ENCODE data around the gene NEGR1. TPM values are rescaled to one million over a fixed set of nuclear protein-coding genes. Genes with fewer than 3 reads are reported as not detected.
A peak's percentile ranks its signal among the peaks of the same experiment; 100 is the strongest.

NEGR1 gene
- total RNA-seq, 1 experiment from 2014 or later, result 0.44 TPM

DNA sequence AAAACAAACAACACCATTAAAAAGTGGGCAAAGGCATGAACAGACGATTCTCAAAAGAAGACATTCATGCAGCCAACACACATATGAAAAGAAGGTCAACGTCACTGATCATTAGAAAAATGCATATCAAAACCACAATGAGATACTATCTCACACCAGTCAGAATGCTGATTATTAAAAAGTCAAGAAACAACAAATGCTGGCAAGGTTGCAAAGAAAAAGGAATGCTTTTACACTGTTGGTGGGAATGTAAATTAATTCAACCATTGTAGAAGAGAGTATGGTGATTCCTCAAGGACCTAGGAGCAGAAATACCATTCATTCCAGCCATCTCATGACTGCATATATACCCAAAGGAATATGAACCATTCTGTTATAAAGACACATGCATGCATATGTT is 419.6 kb downstream of the NEGR1 start:
- intact Hi-C loops (cut with micrococcal nuclease; ENCODE audit: unreplicated experiment), result no loop called here
- Histone ChIP-seq H3K27me3 (ENCODE audit: insufficient read depth, low read depth) (no peaks in the 10 kb centered on the region), H3K9me2 (ENCODE audit: insufficient read depth) (no peaks in the 10 kb centered on the region; the same call in 1 of the 2 replicates), H3K4me3 (no peak overlapping the region), H3K4me1 (replicated peaks; ENCODE audit: insufficient read depth) (no peaks in the 10 kb centered on the region), H3K79me2 (ENCODE audit: low read depth) (no peaks in the 10 kb centered on the region), H3K4me2 (no peak overlapping the region), H2AFZ (no peak overlapping the region), H3F3A (ENCODE audit: insufficient read depth, low read depth) (no peaks in the 10 kb centered on the region), H3K36me3 (ENCODE audit: low read depth) (no peaks in the 10 kb centered on the region), H3K27ac (no peak overlapping the region), H4K20me1 (ENCODE audit: insufficient read depth) (no peaks in the 10 kb centered on the region), H3K9me3 (ENCODE audit: insufficient read depth, low read depth) (no peaks in the 10 kb centered on the region)
- TF ChIP-seq, protein P1, sequence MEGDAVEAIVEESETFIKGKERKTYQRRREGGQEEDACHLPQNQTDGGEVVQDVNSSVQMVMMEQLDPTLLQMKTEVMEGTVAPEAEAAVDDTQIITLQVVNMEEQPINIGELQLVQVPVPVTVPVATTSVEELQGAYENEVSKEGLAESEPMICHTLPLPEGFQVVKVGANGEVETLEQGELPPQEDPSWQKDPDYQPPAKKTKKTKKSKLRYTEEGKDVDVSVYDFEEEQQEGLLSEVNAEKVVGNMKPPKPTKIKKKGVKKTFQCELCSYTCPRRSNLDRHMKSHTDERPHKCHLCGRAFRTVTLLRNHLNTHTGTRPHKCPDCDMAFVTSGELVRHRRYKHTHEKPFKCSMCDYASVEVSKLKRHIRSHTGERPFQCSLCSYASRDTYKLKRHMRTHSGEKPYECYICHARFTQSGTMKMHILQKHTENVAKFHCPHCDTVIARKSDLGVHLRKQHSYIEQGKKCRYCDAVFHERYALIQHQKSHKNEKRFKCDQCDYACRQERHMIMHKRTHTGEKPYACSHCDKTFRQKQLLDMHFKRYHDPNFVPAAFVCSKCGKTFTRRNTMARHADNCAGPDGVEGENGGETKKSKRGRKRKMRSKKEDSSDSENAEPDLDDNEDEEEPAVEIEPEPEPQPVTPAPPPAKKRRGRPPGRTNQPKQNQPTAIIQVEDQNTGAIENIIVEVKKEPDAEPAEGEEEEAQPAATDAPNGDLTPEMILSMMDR (conservative IDR thresholded peaks at IDR 0.05), result no peak
- TF ChIP-seq EZH2 (IDR thresholded peaks at IDR 0.05; ENCODE audit: low read depth), result no peak
- DNase-seq, result no peak
- CTCF ChIA-PET, result no interaction called here
- BruUV-seq (replicated peaks), result no TSS peak
- POLR2A ChIA-PET (ENCODE audit: unreplicated experiment), result no interaction called here

DNA sequence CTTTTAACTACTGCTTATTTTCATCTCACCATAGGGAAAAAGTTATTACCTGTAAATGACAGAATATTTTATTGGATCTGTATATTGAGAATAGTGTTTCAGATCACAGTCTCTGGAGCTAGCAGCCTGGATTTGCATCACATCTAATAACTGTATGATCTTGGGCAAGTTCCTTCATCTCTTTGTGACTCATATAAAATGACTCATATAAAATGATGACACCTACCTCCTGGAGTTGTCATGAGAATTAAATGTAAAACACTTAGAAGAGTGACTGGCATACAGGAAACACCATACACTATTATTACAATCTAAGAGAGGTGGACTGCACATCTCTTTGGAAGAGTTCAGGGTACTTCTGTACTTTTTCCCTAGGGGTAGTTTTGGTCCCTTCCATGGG is 421.3 kb downstream of the NEGR1 start:
- ChIA-PET POLR2A (ENCODE audit: unreplicated experiment) (no interaction called here), CTCF (no interaction called here)
- H3K4me3 ChIP-seq, result no peak overlapping the region
- H3K36me3 ChIP-seq (ENCODE audit: low read depth), result no peaks in the 10 kb centered on the region
- DNase-seq, result peak in 1 of 2 experiments; percentile 35
- no peak overlapping the region for H2AFZ ChIP-seq
- H3K27me3 ChIP-seq (ENCODE audit: insufficient read depth, low read depth), result no peaks in the 10 kb centered on the region
- H3K9me3 ChIP-seq (ENCODE audit: insufficient read depth, low read depth), result no peaks in the 10 kb centered on the region
- TF ChIP-seq, protein P1 (conservative IDR thresholded peaks at IDR 0.05), result no peak
- TF ChIP-seq EZH2 (IDR thresholded peaks at IDR 0.05; ENCODE audit: low read depth), result no peak
- no peaks in the 10 kb centered on the region for H4K20me1 ChIP-seq (ENCODE audit: insufficient read depth)
- H3K4me1 ChIP-seq (replicated peaks; ENCODE audit: insufficient read depth), result no peaks in the 10 kb centered on the region
- no peaks in the 10 kb centered on the region for H3F3A ChIP-seq (ENCODE audit: insufficient read depth, low read depth)
- no peak overlapping the region for H3K4me2 ChIP-seq
- no peak overlapping the region for H3K27ac ChIP-seq
- H3K79me2 ChIP-seq (ENCODE audit: low read depth), result no peaks in the 10 kb centered on the region
- no TSS peak for BruUV-seq (replicated peaks)
- intact Hi-C loops (cut with micrococcal nuclease; ENCODE audit: unreplicated experiment), result no loop called here
- no peaks in the 10 kb centered on the region for H3K9me2 ChIP-seq (ENCODE audit: insufficient read depth)

DNA sequence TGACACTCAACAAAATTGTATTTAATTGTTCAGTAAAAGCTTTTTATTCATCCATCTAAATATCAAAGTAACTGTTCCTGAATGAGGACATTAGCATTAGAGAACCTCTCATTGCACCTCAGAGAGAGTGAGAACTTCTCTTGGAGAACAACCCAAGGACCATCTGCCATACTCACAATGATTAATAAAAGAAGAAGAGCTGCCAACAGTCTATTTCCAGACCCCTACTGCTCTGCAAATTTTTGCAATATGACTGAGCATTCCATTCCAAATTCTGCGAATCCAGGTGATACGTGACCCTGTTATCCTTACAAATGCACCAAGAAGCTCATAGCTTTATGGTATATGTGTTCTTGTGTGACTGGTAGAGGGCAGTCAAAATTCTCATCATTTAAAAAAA is 422.5 kb downstream of the NEGR1 start:
- H3K79me2 ChIP-seq (ENCODE audit: low read depth), result no peaks in the 10 kb centered on the region
- H3K4me1 ChIP-seq (replicated peaks; ENCODE audit: insufficient read depth), result no peaks in the 10 kb centered on the region
- H3K4me2 ChIP-seq, result no peak overlapping the region
- no peaks in the 10 kb centered on the region for H3K9me3 ChIP-seq (ENCODE audit: insufficient read depth, low read depth)
- intact Hi-C loops (cut with micrococcal nuclease; ENCODE audit: unreplicated experiment), result no loop called here
- H3F3A ChIP-seq (ENCODE audit: insufficient read depth, low read depth), result no peaks in the 10 kb centered on the region
- no peak for DNase-seq
- CTCF ChIA-PET, result no interaction called here
- H3K4me3 ChIP-seq, result no peak overlapping the region
- no TSS peak for BruUV-seq (replicated peaks)
- H4K20me1 ChIP-seq (ENCODE audit: insufficient read depth), result no peaks in the 10 kb centered on the region
- no peak overlapping the region for H3K27ac ChIP-seq
- no peaks in the 10 kb centered on the region for H3K36me3 ChIP-seq (ENCODE audit: low read depth)
- no peaks in the 10 kb centered on the region for H3K9me2 ChIP-seq (ENCODE audit: insufficient read depth)
- POLR2A ChIA-PET (ENCODE audit: unreplicated experiment), result no interaction called here
- TF ChIP-seq, protein P1 (conservative IDR thresholded peaks at IDR 0.05), result no peak
- no peak for TF ChIP-seq EZH2 (IDR thresholded peaks at IDR 0.05; ENCODE audit: low read depth)
- H3K27me3 ChIP-seq (ENCODE audit: insufficient read depth, low read depth), result no peaks in the 10 kb centered on the region
- H2AFZ ChIP-seq, result no peak overlapping the region

Data from PC-9 (cell line).